CD4-positive, alpha-beta T cell treated with Interleukin-1 beta for 1 hour (primary cell): ENCODE results near the gene AOPEP.

ENCODE experiments used
- DNase-seq, 2 donors: peaks; one replicate each; pipeline ENCODE4 v3.0.0-alpha.2; 2020 to 2022

AOPEP gene

GRCh38 chr9:95074632-95075031 lies 348.1 kb downstream of the AOPEP start:
- DNase-seq = no peak

GRCh38 chr9:95075700-95076099 lies 349.2 kb downstream of the AOPEP start:
- no peak for DNase-seq

GRCh38 chr9:95076696-95077052 lies 350.2 kb downstream of the AOPEP start:
- no peak for DNase-seq

GRCh38 chr9:95077053-95077765 lies 350.7 kb downstream of the AOPEP start:
- no peak for DNase-seq

- DNase-seq = no peak
Measured at GRCh38 chr9:95077766-95078370, 351.4 kb downstream of the AOPEP start.

GRCh38 chr9:95078511-95078910 lies 352.0 kb downstream of the AOPEP start:
- no peak for DNase-seq

- no peak for DNase-seq
Measured at GRCh38 chr9:95078939-95079338, 352.4 kb downstream of the AOPEP start.

GRCh38 chr9:95079461-95079860 lies 353.0 kb downstream of the AOPEP start:
- DNase-seq = no peak

GRCh38 chr9:95080961-95081647 lies 354.6 kb downstream of the AOPEP start:
- no peak for DNase-seq

GRCh38 chr9:95081998-95082397 lies 355.5 kb downstream of the AOPEP start:
- no peak for DNase-seq

- DNase-seq = no peak
Measured at GRCh38 chr9:95082401-95083084, 356.0 kb downstream of the AOPEP start.

GRCh38 chr9:95083086-95083768 lies 356.7 kb downstream of the AOPEP start:
- DNase-seq = no peak

- no peak for DNase-seq
Measured at GRCh38 chr9:95084254-95084934, 357.9 kb downstream of the AOPEP start.

GRCh38 chr9:95085036-95085770 lies 358.7 kb downstream of the AOPEP start:
- DNase-seq = no peak

- no peak for DNase-seq
Measured at GRCh38 chr9:95085861-95086563, 359.5 kb downstream of the AOPEP start.

GRCh38 chr9:95086564-95086955 lies 360.1 kb downstream of the AOPEP start:
- no peak for DNase-seq

GRCh38 chr9:95087659-95088242 lies 361.3 kb downstream of the AOPEP start:
- no peak for DNase-seq

GRCh38 chr9:95088421-95089161 lies 362.1 kb downstream of the AOPEP start:
- DNase-seq = no peak

- no peak for DNase-seq
Measured at GRCh38 chr9:95089257-95090022, 362.9 kb downstream of the AOPEP start.
